ENCODE results near the gene GULP1. TPM values are rescaled to one million over a fixed set of nuclear protein-coding genes. Genes with fewer than 3 reads are reported as not detected.

The GULP1 gene
- total RNA-seq, 1 experiment from 2014 or later = 75.1 TPM

DNA sequence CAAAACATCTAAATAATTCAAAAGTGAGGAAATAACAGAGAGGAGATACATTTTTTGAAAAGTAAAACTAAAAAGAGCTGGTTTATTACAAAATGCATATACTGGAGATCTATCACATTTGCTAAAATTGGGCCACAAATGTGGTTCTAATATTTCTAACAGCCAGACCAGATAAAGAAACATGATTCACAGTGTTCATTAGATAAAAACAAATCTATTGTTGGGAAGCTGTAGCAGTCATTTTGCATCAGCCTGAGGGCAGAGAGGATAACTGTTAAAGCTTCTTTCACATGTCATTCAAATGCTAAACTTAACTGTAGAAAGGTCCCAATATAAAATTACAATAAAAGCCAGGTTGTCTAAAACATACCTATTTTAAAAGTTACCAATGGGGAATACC is 148.3 kb downstream of the GULP1 start (continued):
- TF ChIP-seq, protein P1, sequence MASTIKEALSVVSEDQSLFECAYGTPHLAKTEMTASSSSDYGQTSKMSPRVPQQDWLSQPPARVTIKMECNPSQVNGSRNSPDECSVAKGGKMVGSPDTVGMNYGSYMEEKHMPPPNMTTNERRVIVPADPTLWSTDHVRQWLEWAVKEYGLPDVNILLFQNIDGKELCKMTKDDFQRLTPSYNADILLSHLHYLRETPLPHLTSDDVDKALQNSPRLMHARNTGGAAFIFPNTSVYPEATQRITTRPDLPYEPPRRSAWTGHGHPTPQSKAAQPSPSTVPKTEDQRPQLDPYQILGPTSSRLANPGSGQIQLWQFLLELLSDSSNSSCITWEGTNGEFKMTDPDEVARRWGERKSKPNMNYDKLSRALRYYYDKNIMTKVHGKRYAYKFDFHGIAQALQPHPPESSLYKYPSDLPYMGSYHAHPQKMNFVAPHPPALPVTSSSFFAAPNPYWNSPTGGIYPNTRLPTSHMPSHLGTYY (CRISPR knock-in tag; IDR thresholded peaks at IDR 0.05) = no peak
- TF ChIP-seq TEAD1 (CRISPR knock-in tag; IDR thresholded peaks at IDR 0.05) = no peak
- TF ChIP-seq, protein P2, sequence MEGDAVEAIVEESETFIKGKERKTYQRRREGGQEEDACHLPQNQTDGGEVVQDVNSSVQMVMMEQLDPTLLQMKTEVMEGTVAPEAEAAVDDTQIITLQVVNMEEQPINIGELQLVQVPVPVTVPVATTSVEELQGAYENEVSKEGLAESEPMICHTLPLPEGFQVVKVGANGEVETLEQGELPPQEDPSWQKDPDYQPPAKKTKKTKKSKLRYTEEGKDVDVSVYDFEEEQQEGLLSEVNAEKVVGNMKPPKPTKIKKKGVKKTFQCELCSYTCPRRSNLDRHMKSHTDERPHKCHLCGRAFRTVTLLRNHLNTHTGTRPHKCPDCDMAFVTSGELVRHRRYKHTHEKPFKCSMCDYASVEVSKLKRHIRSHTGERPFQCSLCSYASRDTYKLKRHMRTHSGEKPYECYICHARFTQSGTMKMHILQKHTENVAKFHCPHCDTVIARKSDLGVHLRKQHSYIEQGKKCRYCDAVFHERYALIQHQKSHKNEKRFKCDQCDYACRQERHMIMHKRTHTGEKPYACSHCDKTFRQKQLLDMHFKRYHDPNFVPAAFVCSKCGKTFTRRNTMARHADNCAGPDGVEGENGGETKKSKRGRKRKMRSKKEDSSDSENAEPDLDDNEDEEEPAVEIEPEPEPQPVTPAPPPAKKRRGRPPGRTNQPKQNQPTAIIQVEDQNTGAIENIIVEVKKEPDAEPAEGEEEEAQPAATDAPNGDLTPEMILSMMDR (IDR thresholded peaks at IDR 0.05) = no peak
- TF ChIP-seq CREB1 (CRISPR knock-in tag; IDR thresholded peaks at IDR 0.05) = no peak

DNA sequence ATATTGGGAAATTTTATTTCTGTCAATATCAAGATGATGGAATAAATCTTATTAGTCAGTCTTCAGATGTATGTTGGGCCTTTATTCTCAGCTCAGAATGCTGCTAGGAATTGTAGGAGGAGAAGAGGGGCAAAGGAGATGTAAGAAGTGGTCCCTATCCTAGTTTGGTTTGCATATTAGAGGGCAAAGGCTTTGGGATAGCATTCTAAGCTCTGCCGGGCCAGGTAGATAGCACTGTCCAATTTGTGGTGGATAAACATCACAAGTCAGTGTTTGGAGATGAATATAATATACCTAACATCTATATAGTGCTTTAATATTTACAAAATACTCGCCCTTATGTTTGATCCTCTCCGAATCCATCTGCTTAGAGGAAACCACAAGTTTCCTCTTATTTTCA is 149.2 kb downstream of the GULP1 start:
- no peak overlapping the region for H3K4me3 Mint-ChIP-seq
- peaks cover 3% of the 10 kb centered on the region; the same call in 1 of the 2 replicates for H3K36me3 Mint-ChIP-seq
- H3K27me3 Mint-ChIP-seq (ENCODE audit: low read depth) = no peaks in the 10 kb centered on the region
- DNase-seq (ENCODE audit: low spot score) (no peak), ATAC-seq (peak; percentile 34)
- POLR2A ChIA-PET = no interaction called here
- TF ChIP-seq ZNF317 (CRISPR knock-in tag; IDR thresholded peaks at IDR 0.05; ENCODE audit: borderline replicate concordance, low read depth) (no peak), ZNF232 (CRISPR knock-in tag; IDR thresholded peaks at IDR 0.05) (no peak), TP53 (CRISPR knock-in tag; IDR thresholded peaks at IDR 0.05) (no peak), ZNF219 (CRISPR knock-in tag; IDR thresholded peaks at IDR 0.05; ENCODE audit: borderline replicate concordance) (no peak), JUN (CRISPR knock-in tag; IDR thresholded peaks at IDR 0.05) (no peak)
- peak overlapping the region; percentile 66 for H3K27ac Mint-ChIP-seq
- H3K9me3 Mint-ChIP-seq = peaks cover 8% of the 10 kb centered on the region
- peaks cover 46% of the 10 kb centered on the region for H3K4me1 Mint-ChIP-seq
- CTCF ChIA-PET = interaction anchor here (0.9 kb wide), 1 partner anchor 84 kb away, joined by 3 read pairs; no protein-coding TSS in a partner anchor

DNA sequence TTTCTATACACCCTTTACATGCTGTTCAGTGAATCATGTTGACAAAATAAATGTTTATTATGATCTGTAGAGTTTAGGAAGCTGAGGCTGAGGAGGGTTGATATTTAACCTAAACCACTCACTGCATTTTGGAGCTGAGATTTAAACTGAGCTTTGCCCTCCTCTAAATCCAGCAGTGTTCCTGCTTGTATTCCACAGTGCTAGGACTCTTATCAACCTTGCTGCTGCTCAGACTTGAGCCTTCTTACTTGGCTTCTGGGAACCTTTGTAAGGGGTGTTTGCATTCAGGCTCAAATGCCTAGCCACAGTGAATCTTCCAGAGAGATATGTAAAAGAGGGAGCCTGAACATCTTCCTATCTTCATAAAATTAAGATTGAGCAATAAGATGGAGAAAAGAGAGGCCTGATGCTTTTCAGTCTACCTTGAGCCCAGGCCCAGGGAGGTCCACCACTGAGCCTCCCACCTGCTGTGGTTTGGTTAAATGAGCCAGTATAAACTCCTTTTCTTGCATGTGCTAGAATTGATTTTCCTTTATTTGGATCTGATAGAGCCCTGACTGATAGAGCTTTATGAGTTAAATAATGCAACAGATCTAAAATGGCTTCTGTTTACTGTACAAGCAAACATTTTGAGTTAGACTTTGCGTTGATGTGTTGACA is 149.7 kb downstream of the GULP1 start:
- DNase-seq (ENCODE audit: low spot score) (no peak), ATAC-seq (peak; percentile 71)
- CTCF ChIA-PET = interaction anchor here (0.9 kb wide), 1 partner anchor 83 kb away, joined by 3 read pairs; no protein-coding TSS in a partner anchor
- peaks cover 3% of the 10 kb centered on the region; the same call in 1 of the 2 replicates for H3K36me3 Mint-ChIP-seq
- TF ChIP-seq, protein P1 (CRISPR knock-in tag; IDR thresholded peaks at IDR 0.05) = no peak
- TF ChIP-seq, protein P3, sequence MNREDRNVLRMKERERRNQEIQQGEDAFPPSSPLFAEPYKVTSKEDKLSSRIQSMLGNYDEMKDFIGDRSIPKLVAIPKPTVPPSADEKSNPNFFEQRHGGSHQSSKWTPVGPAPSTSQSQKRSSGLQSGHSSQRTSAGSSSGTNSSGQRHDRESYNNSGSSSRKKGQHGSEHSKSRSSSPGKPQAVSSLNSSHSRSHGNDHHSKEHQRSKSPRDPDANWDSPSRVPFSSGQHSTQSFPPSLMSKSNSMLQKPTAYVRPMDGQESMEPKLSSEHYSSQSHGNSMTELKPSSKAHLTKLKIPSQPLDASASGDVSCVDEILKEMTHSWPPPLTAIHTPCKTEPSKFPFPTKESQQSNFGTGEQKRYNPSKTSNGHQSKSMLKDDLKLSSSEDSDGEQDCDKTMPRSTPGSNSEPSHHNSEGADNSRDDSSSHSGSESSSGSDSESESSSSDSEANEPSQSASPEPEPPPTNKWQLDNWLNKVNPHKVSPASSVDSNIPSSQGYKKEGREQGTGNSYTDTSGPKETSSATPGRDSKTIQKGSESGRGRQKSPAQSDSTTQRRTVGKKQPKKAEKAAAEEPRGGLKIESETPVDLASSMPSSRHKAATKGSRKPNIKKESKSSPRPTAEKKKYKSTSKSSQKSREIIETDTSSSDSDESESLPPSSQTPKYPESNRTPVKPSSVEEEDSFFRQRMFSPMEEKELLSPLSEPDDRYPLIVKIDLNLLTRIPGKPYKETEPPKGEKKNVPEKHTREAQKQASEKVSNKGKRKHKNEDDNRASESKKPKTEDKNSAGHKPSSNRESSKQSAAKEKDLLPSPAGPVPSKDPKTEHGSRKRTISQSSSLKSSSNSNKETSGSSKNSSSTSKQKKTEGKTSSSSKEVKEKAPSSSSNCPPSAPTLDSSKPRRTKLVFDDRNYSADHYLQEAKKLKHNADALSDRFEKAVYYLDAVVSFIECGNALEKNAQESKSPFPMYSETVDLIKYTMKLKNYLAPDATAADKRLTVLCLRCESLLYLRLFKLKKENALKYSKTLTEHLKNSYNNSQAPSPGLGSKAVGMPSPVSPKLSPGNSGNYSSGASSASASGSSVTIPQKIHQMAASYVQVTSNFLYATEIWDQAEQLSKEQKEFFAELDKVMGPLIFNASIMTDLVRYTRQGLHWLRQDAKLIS (CRISPR knock-in tag; IDR thresholded peaks at IDR 0.05; ENCODE audit: borderline replicate concordance) = no peak
- H3K9me3 Mint-ChIP-seq = peaks cover 8% of the 10 kb centered on the region
- peak overlapping the region; percentile 66 for H3K27ac Mint-ChIP-seq
- POLR2A ChIA-PET = no interaction called here
- H3K4me3 Mint-ChIP-seq = no peak overlapping the region
- H3K27me3 Mint-ChIP-seq (ENCODE audit: low read depth) = no peaks in the 10 kb centered on the region
- peaks cover 46% of the 10 kb centered on the region for H3K4me1 Mint-ChIP-seq

DNA sequence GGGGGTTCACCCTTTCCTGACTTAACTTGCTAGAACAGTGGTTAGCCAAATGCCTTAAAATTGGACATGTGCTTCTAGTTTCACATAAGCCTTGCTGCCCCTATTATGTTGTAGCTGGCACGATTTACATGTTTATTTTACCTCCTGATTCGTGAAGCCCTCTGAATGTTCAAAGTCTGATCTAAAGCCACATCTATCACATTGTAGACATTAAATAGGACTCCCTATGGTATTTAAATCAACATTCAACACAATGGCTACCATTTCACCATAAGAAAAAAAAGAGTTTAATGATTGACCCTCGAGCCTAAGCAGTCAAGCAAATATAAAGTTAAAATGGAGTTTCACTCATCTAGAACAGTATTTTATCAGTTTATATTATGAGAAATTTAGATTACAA is 151.5 kb downstream of the GULP1 start:
- Mint-ChIP-seq H3K27me3 (ENCODE audit: low read depth) (no peaks in the 10 kb centered on the region), H3K9me3 (0 out of 2 replicates have a peak, but pooled peaks cover 4% of the 10 kb centered on the region), H3K4me1 (peaks cover 52% of the 10 kb centered on the region), H3K36me3 (peaks cover 9% of the 10 kb centered on the region; the same call in 1 of the 2 replicates), H3K4me3 (no peak overlapping the region), H3K27ac (no peak overlapping the region; the same call in 1 of the 2 replicates)
- no peak for DNase-seq (ENCODE audit: low spot score)
- no peak for ATAC-seq
- ChIA-PET CTCF (no interaction called here), POLR2A (no interaction called here)
- TF ChIP-seq ZNF423 (CRISPR knock-in tag; IDR thresholded peaks at IDR 0.05) = no peak
- TF ChIP-seq, protein P4, sequence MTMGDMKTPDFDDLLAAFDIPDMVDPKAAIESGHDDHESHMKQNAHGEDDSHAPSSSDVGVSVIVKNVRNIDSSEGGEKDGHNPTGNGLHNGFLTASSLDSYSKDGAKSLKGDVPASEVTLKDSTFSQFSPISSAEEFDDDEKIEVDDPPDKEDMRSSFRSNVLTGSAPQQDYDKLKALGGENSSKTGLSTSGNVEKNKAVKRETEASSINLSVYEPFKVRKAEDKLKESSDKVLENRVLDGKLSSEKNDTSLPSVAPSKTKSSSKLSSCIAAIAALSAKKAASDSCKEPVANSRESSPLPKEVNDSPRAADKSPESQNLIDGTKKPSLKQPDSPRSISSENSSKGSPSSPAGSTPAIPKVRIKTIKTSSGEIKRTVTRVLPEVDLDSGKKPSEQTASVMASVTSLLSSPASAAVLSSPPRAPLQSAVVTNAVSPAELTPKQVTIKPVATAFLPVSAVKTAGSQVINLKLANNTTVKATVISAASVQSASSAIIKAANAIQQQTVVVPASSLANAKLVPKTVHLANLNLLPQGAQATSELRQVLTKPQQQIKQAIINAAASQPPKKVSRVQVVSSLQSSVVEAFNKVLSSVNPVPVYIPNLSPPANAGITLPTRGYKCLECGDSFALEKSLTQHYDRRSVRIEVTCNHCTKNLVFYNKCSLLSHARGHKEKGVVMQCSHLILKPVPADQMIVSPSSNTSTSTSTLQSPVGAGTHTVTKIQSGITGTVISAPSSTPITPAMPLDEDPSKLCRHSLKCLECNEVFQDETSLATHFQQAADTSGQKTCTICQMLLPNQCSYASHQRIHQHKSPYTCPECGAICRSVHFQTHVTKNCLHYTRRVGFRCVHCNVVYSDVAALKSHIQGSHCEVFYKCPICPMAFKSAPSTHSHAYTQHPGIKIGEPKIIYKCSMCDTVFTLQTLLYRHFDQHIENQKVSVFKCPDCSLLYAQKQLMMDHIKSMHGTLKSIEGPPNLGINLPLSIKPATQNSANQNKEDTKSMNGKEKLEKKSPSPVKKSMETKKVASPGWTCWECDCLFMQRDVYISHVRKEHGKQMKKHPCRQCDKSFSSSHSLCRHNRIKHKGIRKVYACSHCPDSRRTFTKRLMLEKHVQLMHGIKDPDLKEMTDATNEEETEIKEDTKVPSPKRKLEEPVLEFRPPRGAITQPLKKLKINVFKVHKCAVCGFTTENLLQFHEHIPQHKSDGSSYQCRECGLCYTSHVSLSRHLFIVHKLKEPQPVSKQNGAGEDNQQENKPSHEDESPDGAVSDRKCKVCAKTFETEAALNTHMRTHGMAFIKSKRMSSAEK (CRISPR knock-in tag; IDR thresholded peaks at IDR 0.05; ENCODE audit: borderline replicate concordance) = no peak
- no peak for TF ChIP-seq ZNF671 (CRISPR knock-in tag; IDR thresholded peaks at IDR 0.05)
- TF ChIP-seq ATF1 (CRISPR knock-in tag; IDR thresholded peaks at IDR 0.05) = no peak
- no peak for TF ChIP-seq SMAD3 (CRISPR knock-in tag; IDR thresholded peaks at IDR 0.05; ENCODE audit: borderline replicate concordance)
- TF ChIP-seq HMGA2 (CRISPR knock-in tag; IDR thresholded peaks at IDR 0.05) = no peak

All from WTC11 (cell line).